Endothelial cell (in vitro differentiated cells): ENCODE measurements around the gene FZR1. TPM values are rescaled to one million over a fixed set of nuclear protein-coding genes. Genes with fewer than 3 reads are reported as not detected.

Experiments
- DNase-seq: peaks from one replicate; pipeline ENCODE4 v3.0.0; 2021; ENCODE audit warnings: low spot score
- H3K27ac Mint-ChIP-seq: one replicate; pipeline ENCODE4 v1.8.0; 2021; ENCODE audit warnings: mixed read lengths, inconsistent platforms; ENCODE audit not compliant: unreplicated experiment
- H3K27me3 Mint-ChIP-seq: one replicate; pipeline ENCODE4 v1.8.0; 2021; ENCODE audit warnings: mild to moderate bottlenecking, moderate library complexity, mixed read lengths, inconsistent platforms; ENCODE audit not compliant: unreplicated experiment
- H3K36me3 Mint-ChIP-seq: one replicate; pipeline ENCODE4 v1.8.0; 2021; ENCODE audit warnings: mild to moderate bottlenecking, low read depth, mixed read lengths, inconsistent platforms; ENCODE audit not compliant: unreplicated experiment
- H3K4me1 Mint-ChIP-seq: one replicate; pipeline ENCODE4 v1.8.0; 2021; ENCODE audit warnings: mild to moderate bottlenecking, mixed read lengths, inconsistent platforms; ENCODE audit not compliant: unreplicated experiment
- H3K4me3 Mint-ChIP-seq: one replicate; pipeline ENCODE4 v1.8.0; 2021; ENCODE audit warnings: mild to moderate bottlenecking, mixed read lengths, inconsistent platforms; ENCODE audit not compliant: unreplicated experiment
- H3K9me3 Mint-ChIP-seq: one replicate; pipeline ENCODE4 v1.8.0; 2021; ENCODE audit warnings: mixed read lengths, inconsistent platforms; ENCODE audit not compliant: unreplicated experiment
- CTCF ChIP-seq: fragments of 200-600 bp; sonication (generic); IDR thresholded peaks from one replicate; pipeline ENCODE4 v1.5.0; 2021; ENCODE audit warnings: antibody characterized with exemption; ENCODE audit not compliant: unreplicated experiment
- total RNA-seq: library from RNA; stranded (reverse); fragmentation: NEBNext Ultra II Directional; extraction: Animal tissue kit (Norgen Biotek cat#: 25700); gene quantifications from one replicate; pipeline ENCODE4 v1.2.1, GENCODE V29; 2021; ENCODE audit not compliant: unreplicated experiment

The FZR1 gene
- total RNA-seq, 1 donor from 2014 or later = 38.9 TPM

DNA sequence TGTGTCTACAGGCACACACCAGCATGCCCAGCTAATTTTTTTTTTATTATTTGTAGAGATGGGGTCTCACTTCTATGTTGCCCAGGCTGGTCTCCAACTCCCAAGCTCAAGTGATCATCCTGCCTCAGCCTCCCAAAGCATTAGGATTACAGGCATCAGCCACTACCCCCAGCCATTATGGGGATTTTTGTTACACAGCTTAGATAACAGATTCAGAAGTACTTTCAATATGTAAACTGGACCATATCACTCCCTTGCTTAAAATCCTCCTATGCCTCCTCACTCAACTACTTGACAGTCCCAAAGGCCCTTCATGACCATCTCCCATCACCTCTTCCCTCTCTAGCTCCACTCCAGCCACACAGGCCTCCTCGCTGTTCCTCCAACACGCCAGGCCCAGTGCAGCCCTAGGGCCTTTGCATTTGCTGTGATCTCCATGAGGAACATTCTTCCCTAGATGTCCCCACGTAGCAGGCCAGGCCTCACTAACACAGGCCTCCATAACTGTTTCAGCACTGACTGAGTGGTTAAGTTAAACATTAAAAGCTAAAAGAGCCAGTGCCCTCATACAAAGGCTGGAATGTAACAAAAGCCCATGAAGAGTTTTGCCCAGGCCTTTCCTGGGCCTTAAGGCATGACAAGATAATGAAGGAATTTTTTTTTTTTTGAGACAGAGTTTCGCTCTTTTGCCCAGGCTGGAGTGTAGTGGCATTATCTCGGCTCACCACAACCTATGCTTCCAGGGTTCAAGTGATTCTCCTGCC is 8.2 kb upstream of the FZR1 start:
- H3K27me3 Mint-ChIP-seq = peaks cover 6% of the 10 kb centered on the region
- H3K4me3 Mint-ChIP-seq = no peak overlapping the region
- H3K4me1 Mint-ChIP-seq = peaks cover 6% of the 10 kb centered on the region
- peaks cover 10% of the 10 kb centered on the region for H3K36me3 Mint-ChIP-seq
- no peak overlapping the region for H3K27ac Mint-ChIP-seq
- DNase-seq = no peak
- TF ChIP-seq CTCF = no peak
- no peaks in the 10 kb centered on the region for H3K9me3 Mint-ChIP-seq

- no peak for TF ChIP-seq CTCF
- peaks cover 11% of the 10 kb centered on the region for H3K4me1 Mint-ChIP-seq
- peak overlapping the region; percentile 98 for H3K27ac Mint-ChIP-seq
- H3K27me3 Mint-ChIP-seq = peaks cover 5% of the 10 kb centered on the region
- no peak for DNase-seq
- peak overlapping the region; percentile 98 for H3K4me3 Mint-ChIP-seq
- no peaks in the 10 kb centered on the region for H3K9me3 Mint-ChIP-seq
- peaks cover 4% of the 10 kb centered on the region for H3K36me3 Mint-ChIP-seq
These were observed 6.2 kb upstream of the FZR1 start for GRCh38 chr19:3499738-3500428.

GRCh38 chr19:3500429-3501101 is 5.5 kb upstream of the FZR1 start, which contains the start of gene DOHH:
Gene DOHH, minus strand, starts transcription at chr19:3500674. Its CDS starts 3,860 bp downstream, at chr19:3496814.
- DNase-seq = peak; percentile 87
- peaks cover 4% of the 10 kb centered on the region for H3K36me3 Mint-ChIP-seq
- peaks cover 7% of the 10 kb centered on the region for H3K27me3 Mint-ChIP-seq
- H3K27ac Mint-ChIP-seq = peak within 1 kb of the TSS; percentile 98
- peaks cover 11% of the 10 kb centered on the region for H3K4me1 Mint-ChIP-seq
- H3K9me3 Mint-ChIP-seq = no peaks in the 10 kb centered on the region
- H3K4me3 Mint-ChIP-seq = peak within 1 kb of the TSS; percentile 98
- no peak for TF ChIP-seq CTCF

- peaks cover 11% of the 10 kb centered on the region for H3K4me1 Mint-ChIP-seq
- DNase-seq = no peak
- no peak overlapping the region for H3K4me3 Mint-ChIP-seq
- no peak overlapping the region for H3K27ac Mint-ChIP-seq
- H3K36me3 Mint-ChIP-seq = peaks cover 4% of the 10 kb centered on the region
- peaks cover 11% of the 10 kb centered on the region for H3K27me3 Mint-ChIP-seq
- no peaks in the 10 kb centered on the region for H3K9me3 Mint-ChIP-seq
- TF ChIP-seq CTCF = no peak
These were observed 4.3 kb upstream of the FZR1 start for GRCh38 chr19:3501780-3502179.
